GM10847 (cell line): ENCODE measurements around the gene PRELID3B.

Experiments used
- POLR2A ChIP-seq: IDR thresholded peaks from 2 replicates; pipeline ENCODE4 v1.6.1; 2011; ENCODE audit not compliant: insufficient read length; ENCODE audit errors: extremely low read depth

The PRELID3B gene

DNA sequence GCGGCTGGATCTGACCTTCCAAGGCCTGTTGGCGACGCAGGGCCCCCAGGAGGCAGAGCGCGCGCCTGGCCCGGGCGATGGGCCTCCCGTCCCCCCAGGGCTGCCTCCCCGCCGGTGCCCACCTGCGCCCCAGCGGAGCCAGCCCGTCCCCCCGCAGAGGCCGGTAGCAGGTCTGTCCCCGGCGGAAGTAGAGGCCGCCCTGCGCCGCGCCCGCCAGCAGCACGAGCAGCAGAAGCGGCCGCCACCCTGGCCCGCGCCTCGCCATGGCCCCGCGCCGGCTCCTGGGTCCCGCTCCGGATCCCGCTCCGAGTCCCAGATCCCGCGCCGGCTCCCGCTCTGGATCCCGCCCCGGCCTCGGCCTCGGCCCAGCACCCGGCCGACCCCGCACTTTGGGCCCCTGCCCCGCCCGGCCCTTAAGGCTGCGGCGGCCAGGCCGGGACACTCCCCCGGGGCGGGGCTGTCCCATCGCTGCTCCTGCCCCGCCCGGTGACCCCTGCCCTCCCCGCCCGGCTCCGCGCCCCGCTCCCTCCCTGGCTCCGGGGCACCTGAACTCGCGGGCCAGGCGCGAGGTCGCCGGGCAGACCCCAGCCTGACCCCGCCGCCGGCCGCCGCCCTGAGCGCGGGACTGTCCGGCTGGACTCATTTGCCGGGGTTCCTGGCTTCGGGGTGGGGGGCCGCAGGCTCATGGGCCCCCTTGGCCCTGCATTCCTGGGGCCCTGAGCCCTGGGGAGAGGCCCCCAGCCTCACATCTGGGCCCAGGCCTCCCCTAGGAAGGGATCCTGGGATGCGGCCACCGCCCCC, 35.5 kb downstream of the PRELID3B start, which contains the start of gene CTSZ:
Gene CTSZ (minus strand): TSS at position 391 of the 801 bp plus-strand sequence. CDS start 126 bp downstream, at position 265.
- peak; percentile 55 for TF ChIP-seq POLR2A

DNA sequence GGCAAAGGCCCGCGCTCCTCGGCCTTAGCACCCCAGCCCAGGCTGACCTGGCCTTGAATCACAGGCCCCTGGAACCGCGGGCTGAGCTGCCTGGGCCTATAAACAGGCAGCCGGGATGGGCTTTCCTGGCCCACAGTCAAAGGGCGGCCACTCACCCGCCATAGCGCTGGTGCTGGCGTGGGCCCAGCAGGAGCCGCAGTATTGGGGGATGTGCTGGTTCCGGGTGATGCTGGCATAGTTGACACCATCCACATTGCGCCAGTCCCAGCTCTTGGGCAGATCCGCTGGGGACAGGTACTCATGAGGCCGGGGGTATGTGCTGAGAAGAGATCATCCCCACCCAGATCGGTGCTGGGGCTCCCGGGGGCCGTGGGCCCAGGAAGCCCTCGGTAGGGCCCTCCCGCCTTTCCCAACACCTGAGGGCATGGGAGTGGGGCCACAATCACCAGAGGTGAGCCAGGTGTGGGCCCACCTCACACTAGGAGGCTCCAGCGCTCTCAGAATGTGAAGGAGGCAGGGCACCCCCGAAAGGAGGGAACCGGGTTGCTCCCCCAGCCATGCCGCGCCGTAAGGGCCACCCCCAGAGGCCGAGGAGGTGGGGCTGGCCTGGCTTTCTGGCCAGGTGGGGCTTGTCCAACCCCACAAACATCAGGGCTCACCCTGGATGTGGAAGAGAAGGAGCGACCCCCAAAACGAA, 36.3 kb downstream of the PRELID3B start:
- TF ChIP-seq POLR2A: no peak

- no peak for TF ChIP-seq POLR2A
These were observed 36.9 kb downstream of the PRELID3B start for GRCh38 chr20:59005523-59006166.

DNA sequence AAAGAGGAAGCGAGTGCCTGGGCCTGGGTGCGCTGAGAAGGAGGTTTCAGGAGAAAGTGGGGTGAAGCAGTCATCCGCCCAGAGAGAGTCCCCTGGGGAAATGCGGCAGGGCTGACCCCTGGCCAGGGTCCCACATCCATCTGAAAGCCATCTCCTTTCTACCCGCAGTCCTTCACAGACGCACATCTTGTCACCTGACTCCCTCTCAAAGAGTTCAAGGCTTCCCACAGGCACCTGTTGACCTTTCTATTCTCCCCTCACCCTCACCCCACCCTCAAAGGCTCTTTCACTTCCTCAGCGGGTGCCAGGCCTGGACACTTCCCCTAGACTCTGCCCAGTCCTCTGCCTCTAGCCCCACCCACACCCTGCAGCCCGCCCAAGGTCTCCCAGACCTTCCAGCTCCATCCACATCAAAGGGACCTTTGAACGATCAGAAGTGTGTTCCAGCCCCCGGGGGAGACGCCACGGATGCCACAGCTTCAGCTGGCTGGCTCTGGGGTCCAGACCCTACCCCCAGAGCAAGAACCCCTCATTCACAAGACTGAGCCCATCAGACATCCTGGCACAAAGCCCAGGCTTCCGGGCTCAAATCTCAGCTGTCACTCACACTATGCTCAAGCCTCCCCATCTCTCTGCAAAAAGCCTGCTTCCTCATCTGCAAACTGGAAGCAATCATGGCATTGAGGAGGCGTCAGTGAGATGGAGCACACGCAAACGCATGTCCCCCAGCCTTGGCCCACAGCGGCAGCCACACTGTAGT, 37.6 kb downstream of the PRELID3B start:
- peak; percentile 33 for TF ChIP-seq POLR2A

DNA sequence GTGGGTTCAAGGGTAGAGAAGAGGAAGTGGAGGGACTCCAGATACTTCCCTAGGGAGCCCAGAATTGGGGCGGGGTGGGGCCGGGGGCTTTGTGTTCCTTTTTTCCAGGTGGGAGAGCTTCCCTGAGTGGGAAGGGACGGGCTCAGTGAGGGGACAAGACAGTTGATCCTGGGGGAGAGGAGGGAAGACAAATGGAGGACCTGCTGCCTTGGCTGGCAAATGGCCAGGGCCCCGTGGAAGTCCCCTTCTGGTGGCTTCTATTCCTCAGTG, 38.2 kb downstream of the PRELID3B start:
- TF ChIP-seq POLR2A: no peak

DNA sequence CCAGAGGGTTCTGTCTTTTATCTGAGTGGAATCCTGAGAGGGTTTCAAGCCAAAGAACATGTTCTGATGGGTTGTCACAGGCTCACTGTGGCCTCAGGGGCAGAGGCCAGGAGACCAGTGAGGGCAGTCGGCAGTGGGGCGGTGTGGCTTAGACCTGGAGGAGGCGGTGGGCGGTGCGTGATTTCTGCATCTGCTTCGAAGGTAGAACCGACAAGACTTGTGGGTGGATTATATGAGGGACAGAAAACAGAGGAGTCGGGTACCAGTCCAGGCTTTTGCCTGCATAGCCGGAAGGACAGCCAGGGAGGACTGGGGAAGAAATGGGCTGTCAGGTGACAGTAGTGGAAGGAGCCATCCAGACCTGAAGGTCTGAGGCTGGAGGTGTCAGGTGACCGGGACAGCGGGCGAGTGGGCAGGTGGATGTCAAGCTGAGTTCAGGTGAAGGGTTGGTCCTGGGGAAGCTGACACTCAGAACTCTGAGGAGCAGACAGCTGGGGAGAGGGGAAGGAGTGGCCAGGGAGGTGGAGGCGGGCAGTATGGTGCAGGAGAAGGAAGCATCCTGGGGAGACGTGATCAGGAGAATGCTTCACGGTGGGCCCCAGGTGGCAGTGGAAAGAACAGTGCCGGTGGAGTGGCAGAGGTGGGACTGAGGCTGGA, 38.6 kb downstream of the PRELID3B start:
- no peak for TF ChIP-seq POLR2A

- no peak for TF ChIP-seq POLR2A
These were observed 39.6 kb downstream of the PRELID3B start for GRCh38 chr20:59002874-59003399.

GRCh38 chr20:59002388-59002787, 40.2 kb downstream of the PRELID3B start:
- TF ChIP-seq POLR2A: no peak

DNA sequence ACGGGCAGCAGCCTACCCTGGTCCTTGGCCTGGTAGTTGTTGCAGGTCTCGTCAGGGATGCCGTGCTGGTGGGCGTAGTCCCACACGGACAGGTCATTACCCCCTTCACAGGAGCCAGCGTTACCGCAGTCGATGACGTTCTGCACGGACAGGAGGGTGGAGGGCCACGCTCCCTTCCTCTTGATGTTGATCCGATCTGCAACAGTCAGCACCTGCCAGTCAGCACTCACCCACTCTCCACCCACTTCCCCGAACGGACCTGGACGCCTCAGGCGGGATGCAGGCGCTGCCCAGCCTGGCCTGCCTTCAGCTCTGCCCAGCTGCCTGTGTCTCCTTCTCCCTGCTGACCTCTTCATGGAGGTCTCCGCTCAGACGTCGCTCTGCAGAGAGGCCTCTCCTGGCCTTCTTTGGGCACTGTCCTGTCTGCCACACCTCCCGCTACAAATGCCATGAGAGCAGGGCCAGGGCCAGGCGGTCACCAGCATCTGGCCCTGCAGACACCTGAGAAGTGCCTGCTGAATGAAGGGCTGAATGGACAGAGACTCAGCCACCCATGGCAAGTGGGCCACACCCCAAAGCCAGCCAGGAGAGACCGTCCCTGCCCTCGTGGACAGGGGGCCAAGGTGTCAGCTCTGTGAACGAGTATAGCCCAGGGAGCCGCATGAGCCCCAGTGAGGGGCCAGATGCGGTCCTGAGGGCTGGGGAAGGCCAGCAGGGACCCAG, 41.0 kb downstream of the PRELID3B start:
- no peak for TF ChIP-seq POLR2A

GRCh38 chr20:59001068-59001448, 41.5 kb downstream of the PRELID3B start:
- TF ChIP-seq POLR2A: no peak

DNA sequence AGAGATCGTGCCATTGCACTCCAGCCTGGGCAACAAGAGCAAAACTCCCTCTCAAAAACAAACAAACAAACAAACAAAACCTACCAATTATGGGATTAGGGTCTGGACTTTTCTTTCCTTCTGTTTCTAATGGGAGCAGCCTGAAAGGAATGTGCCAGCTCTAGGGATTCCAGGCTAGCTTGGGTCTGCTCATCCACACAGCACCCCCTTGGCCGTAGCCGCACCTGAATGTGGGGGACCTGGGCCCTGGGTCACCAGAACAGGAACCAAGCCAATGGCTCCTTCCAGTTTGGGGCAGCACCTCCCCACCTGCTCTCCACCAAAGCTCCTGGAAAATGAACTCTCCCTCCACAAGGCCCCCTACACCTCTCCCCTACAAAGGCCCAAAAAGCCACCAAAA, 42.3 kb downstream of the PRELID3B start:
- TF ChIP-seq POLR2A: no peak

- TF ChIP-seq POLR2A: no peak
These were observed 43.9 kb downstream of the PRELID3B start for GRCh38 chr20:58998656-58999055.

GRCh38 chr20:58997141-58997770, 45.3 kb downstream of the PRELID3B start:
- no peak for TF ChIP-seq POLR2A

DNA sequence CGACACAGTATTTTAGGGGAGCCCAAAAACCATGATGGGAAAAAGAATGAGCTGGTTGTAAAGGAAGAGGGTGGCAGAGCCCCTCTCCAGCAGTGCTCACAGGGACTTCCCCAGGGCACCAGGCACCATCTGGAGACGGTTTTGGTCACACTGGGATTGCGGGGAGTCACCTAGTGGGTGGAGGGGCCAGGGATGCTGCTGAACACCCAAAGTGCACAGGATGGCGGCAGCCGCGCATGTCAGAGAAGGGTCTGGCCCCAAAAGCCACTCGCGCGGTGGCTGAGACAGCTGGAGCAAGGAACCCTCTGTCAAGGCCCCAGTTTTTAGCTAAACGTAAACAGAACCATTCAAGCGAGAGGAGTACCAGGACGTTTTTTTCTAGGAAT, 46.4 kb downstream of the PRELID3B start:
- TF ChIP-seq POLR2A: no peak
